ENCODE measurements around the gene PRKCZ.
"Not testable (repeated sequence)": the region's sequence is repeated elsewhere in the genome, so short reads cannot be mapped to it uniquely, and the experiment has no call there.

PRKCZ gene

DNA sequence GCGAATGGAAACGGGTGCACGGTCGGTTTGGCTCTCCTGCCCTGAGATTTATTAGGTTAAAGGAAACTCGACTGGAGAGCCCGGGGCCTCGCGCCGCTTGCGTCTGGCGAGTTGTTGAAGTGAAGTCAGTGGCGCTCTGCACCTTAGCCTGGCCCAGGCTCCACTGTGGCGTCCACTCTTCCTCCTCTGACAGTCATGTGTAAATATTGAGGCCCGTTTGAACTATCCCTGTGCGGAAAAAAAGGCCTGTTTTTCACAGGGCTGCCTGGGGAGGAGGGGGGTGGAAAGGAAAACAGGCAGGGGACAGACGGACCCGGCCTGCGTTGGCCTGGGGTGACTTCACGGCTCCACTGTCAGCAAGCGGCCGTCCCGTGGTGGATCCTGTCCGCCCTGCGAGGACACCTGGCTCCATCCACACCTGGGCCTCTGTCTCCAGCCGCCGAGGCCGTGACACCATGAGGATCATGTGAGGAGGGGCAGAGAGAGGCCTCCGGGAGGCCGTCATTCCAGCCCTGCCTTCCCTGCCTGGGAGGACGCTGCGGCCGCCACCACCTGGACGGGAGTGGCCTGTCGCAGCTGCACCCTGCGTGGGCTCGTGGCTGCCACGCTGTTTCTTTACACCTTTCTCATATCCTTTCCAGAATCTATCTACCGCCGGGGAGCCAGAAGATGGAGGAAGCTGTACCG, 84.6 kb downstream of the PRKCZ start:
- DNase-seq (ENCODE audit: low read depth in 2 of 2) = no peak

- peak; percentile 9 to 16 for DNase-seq (ENCODE audit: low read depth in 2 of 2)
Measured at GRCh38 chr1:2135441-2135841, 85.2 kb downstream of the PRKCZ start.

DNA sequence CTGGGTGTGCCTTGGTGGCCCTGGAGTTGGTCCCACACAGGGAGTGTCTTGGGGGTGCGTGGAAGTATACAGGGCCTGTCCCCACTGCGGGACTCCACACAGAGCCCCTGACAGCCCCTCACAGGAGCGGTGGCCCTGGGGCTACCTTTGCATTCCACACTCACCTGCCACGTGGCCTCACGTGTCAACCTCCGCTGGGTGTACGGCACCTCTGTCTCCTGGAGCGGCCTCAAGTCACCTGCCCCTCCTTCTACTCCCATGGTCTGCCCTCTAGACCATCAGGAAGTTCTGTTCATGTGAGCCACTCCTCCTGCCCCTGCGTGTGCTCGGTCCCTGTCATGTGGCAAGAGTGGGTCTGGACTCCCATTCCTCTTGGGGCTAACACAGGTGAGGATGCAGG, 85.7 kb downstream of the PRKCZ start:
- no peak for DNase-seq (ENCODE audit: low read depth in 2 of 2)

DNA sequence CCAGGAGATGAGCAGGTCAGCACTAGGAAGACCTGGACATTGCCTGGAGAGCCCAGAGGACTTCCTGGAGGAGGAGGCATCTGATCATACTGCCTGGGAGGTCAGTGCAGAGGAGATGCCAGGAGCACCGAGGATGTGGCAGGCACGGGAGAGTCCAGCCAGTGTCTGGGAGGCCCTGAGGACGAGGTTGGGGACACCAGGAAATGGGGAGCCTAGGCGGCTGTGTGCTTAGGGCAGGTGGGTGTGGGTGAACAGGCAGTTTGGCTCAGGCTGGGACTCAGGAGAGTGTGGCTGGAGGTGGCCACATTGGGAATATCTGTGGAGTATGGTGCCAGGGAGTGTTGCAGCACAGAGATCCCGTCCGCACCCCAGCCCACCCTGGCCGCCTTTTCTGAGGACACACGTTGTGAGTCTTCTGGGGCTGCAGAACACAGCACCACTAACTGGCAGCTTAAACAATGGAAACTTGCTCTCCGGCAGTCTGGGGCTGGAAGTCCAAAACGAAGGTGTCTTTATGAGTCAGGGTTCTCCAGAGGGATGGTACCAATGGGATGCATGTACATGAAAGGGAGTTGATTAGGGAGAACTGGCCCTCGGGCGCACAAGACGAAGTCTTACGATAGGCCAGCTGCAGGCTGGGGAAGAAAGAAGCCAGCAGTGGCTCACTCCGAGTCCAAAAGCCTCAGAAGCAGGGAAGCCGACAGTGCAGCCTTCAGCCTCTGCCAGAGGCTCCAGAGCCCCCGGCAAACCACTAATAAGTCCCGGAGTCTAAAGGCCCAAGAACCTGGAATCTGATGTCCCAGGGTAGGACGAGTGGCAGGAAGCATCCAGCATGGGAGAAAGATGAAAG, 86.4 kb downstream of the PRKCZ start:
- no peak for DNase-seq (ENCODE audit: low read depth in 2 of 2)

DNA sequence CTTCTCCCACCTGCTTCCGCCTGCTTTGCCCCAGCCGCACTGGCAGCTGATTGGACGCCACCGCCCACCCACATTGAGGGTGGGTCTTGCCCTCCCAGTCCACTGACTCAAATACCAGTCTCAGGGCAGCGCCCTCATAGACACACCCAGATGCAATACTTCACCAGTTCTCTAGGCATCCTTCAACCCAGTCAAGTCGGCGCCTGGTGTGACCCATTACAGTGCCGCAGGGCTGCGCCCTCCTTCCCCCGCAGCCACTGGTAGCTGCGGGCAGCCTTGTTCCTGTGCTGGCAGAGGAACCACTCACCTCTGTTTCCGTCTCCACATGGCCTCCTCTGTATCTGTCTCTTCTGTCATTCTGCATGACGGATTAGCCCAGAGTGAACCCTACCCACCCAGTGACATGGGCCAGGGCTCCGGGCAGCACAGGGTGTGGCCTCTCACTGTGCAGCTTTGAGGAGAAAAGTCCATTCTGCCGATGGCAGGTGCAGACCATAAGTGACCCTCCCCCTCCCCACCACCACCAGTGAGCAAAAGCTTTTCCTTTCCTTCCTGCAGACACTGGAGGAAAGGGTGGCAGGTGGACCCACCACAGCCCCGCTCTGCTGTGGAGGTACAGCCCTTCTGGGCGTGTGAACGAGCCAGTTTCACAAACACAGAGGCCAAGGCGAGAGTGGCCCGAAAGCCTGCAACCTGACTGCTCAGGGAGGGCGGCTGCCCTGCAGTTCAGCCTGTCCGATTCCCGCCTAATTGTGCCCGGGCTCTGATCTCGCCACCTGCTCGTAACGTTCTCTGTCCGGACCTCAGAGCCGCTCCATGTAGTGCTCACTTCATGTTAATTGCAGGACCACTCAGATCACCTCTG, 87.3 kb downstream of the PRKCZ start:
- DNase-seq (ENCODE audit: low read depth in 2 of 2) = no peak

- DNase-seq (ENCODE audit: low read depth in 2 of 2) = not testable (repeated sequence)
Measured at GRCh38 chr1:2139156-2139555, 88.9 kb downstream of the PRKCZ start.

GRCh38 chr1:2141025-2141424, 90.8 kb downstream of the PRKCZ start:
- DNase-seq (ENCODE audit: low read depth in 2 of 2) = no peak

GRCh38 chr1:2143814-2144500, 93.7 kb downstream of the PRKCZ start:
- DNase-seq (ENCODE audit: low read depth in 2 of 2) = no peak

- no peak for DNase-seq (ENCODE audit: low read depth in 2 of 2)
Measured at GRCh38 chr1:2144501-2145090, 94.4 kb downstream of the PRKCZ start.

GRCh38 chr1:2145946-2146835, 96.0 kb downstream of the PRKCZ start:
- DNase-seq (ENCODE audit: low read depth in 2 of 2) = no peak

- DNase-seq (ENCODE audit: low read depth in 2 of 2) = no peak
Measured at GRCh38 chr1:2146836-2147517, 96.8 kb downstream of the PRKCZ start.

- not testable (repeated sequence) for DNase-seq (ENCODE audit: low read depth in 2 of 2)
Measured at GRCh38 chr1:2147869-2148268, 97.7 kb downstream of the PRKCZ start.

- no peak for DNase-seq (ENCODE audit: low read depth in 2 of 2)
Measured at GRCh38 chr1:2148691-2149090, 98.5 kb downstream of the PRKCZ start.

DNA sequence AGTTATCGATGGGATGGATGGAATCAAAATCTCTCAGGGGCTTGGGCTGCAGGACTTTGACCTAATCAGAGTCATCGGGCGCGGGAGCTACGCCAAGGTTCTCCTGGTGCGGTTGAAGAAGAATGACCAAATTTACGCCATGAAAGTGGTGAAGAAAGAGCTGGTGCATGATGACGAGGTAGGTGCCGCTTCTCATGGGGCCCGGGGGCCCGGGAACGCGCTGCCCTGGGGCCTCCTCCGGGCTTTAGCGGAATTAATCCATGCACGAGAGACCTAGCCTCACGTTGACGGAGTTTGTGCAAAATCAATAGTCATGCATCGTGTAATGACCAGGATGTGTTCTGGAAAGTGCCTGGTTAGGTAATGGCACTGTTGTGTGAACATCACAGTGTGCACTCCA, 100.6 kb downstream of the PRKCZ start:
- no peak for DNase-seq (ENCODE audit: low read depth in 2 of 2)

GRCh38 chr1:2151252-2151651, 101.0 kb downstream of the PRKCZ start:
- no peak for DNase-seq (ENCODE audit: low read depth in 2 of 2)

DNA sequence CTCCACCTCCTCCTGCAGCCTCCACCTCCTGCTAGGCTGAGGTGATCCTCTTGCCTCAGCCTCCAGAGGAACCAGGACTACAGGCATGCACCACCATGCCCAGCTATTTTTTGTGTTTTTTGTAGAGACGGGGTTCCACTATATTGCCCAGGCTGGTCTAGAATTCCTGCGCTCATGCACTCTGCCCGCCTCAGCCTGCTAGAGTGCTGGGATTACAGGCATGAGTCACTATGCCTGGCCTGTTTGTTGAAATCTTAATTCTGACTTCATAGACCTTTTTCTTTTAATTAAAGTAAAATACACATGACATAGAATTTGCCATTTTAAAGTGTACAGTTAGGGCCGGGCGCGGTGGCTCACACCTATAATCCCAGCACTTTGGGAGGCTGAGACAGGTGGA, 101.7 kb downstream of the PRKCZ start:
- no peak for DNase-seq (ENCODE audit: low read depth in 2 of 2)

DNA sequence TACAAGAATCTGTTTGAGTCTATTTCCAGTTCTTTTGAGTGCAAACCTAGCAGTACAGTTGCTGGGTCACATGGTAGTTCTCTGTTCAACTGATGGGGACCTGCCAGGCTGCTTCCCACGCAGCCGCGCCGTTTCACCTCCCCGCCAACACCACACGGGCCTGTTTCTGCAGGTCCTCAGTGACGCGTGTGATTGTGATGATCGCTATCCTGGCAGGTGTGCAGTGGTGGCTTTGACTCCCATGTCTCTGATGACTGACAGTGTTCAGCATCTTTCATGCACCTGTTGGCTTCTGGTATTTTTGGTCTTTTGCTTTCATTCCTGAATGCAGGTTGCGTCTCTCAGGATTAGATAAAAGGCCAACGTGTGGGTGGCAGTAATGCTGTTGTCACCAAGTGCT, 102.7 kb downstream of the PRKCZ start:
- no peak for DNase-seq (ENCODE audit: low read depth in 2 of 2)

DNA sequence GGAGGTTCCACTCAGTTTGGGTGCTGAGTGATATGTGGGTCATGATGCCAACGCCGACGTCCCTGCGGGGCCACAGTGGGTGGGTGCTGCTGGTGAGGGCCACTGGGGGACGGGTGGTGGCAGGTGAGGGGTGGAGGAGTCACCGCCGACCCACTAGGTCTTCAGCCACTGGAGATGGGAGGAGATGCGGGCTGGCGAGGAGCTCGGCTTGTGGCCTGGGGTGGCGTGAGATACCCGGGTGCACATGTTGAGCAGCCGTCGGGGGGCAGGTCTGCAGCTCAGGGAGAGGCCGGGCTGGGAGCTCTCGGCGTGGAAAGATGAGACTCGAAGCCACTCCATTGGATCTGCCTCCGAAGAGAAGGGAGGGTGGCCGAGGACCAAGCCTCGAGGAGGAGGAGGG, 103.8 kb downstream of the PRKCZ start:
- DNase-seq (ENCODE audit: low read depth in 2 of 2) = no peak

- no peak for DNase-seq (ENCODE audit: low read depth in 2 of 2)
Measured at GRCh38 chr1:2155147-2155598, 105.0 kb downstream of the PRKCZ start.

- no peak for DNase-seq (ENCODE audit: low read depth in 2 of 2)
Measured at GRCh38 chr1:2155788-2156187, 105.6 kb downstream of the PRKCZ start.
